GM12878 (cell line): ENCODE results near the gene DENND1B. TPM values are rescaled to one million over a fixed set of nuclear protein-coding genes. Genes with fewer than 3 reads are reported as not detected.

Source experiments
- ATAC-seq: fragments of 200-7000 bp; cut with Tn5 transposase; 3 replicates; pipeline ENCODE4 v1.9.1; 2020; ENCODE audit warnings: mild to moderate bottlenecking, moderate library complexity
- BruUV-seq: library from RNA; stranded (reverse); fragments of 400-500 nt; replicated peaks from 2 replicates; lab custom pipeline; 2021; lab: Mats Ljungman, UMichigan
- CTCF ChIA-PET: fragments of 300-600 bp; sonication (Branson Sonifier 250); formaldehyde crosslinking; extraction: SDS; loops from one replicate; lab custom pipeline; 2021; ENCODE audit warnings: inconsistent platforms; lab: Yijun Ruan, JAX
- POLR2A ChIA-PET: fragments of 350-600 bp; formaldehyde crosslinking; extraction: SDS; loops from one replicate; lab custom pipeline; 2021; ENCODE audit warnings: inconsistent platforms; lab: Charles Lee
- RAD21 ChIA-PET: fragments of 300-600 bp; sonication (Branson Sonifier 250); formaldehyde crosslinking; loops from one replicate; lab custom pipeline; 2023; ENCODE audit warnings: antibody characterized with exemption; ENCODE audit not compliant: unreplicated experiment; lab: Charles Lee
- SMC1A ChIA-PET: fragments of 300-600 bp; sonication (Branson Sonifier 250); formaldehyde crosslinking; loops from one replicate; lab custom pipeline; 2023; ENCODE audit not compliant: unreplicated experiment, uncharacterized antibody; lab: Charles Lee
- DNase-seq: peaks from one replicate; pipeline ENCODE4 v3.0.0-alpha.2; 2011; ENCODE audit warnings: low read depth, low spot score
- FAIRE-seq: peaks from 3 replicates; lab custom pipeline; 2011; peaks lifted over from hg19 to GRCh38; lab: Jason Lieb, UNC
- H2AFZ ChIP-seq: 2 replicates; pipeline ENCODE4 v1.6.0; 2011; ENCODE audit warnings: low read depth, low read length, control low read depth; ENCODE audit not compliant: control insufficient read depth
- H3K27ac ChIP-seq: 2 replicates; pipeline ENCODE4 v1.5.1; 2011; ENCODE audit warnings: control low read depth; ENCODE audit not compliant: control insufficient read depth, insufficient read depth
- H3K27me3 ChIP-seq, 2 experiments: replicated peaks in 1 of 2; 2 replicates each; pipeline versions ENCODE4 v1.6.0 to v1.6.1; 2011; ENCODE audit warnings: low read length in 1 of 2; ENCODE audit not compliant: control insufficient read depth in 2 of 2, insufficient read depth in 2 of 2
- H3K36me3 ChIP-seq, 2 experiments: 2 replicates each; pipeline ENCODE4 v1.5.1; 2011; ENCODE audit warnings: low read length in 1 of 2; ENCODE audit not compliant: control insufficient read depth in 2 of 2, insufficient read depth in 2 of 2
- H3K4me1 ChIP-seq: 2 replicates; pipeline ENCODE4 v1.6.1; 2011; ENCODE audit warnings: mild to moderate bottlenecking, low read length, moderate library complexity, mixed read lengths; ENCODE audit not compliant: control insufficient read depth, insufficient read depth
- H3K4me2 ChIP-seq: 2 replicates; pipeline ENCODE4 v1.6.0; 2011; ENCODE audit warnings: control low read depth; ENCODE audit not compliant: control insufficient read depth, insufficient read depth
- H3K4me3 ChIP-seq: fragments of 200-600 bp; sonication (generic); 2 replicates; pipeline ENCODE4 v1.5.1; 2016
- H3K79me2 ChIP-seq: 2 replicates; pipeline ENCODE4 v1.6.0; 2011; ENCODE audit warnings: low read length; ENCODE audit not compliant: control insufficient read depth, insufficient read depth
- H3K9ac ChIP-seq: 2 replicates; pipeline ENCODE4 v1.8.0; 2011; ENCODE audit warnings: low read length, control low read depth, mixed read lengths; ENCODE audit not compliant: control insufficient read depth, insufficient read depth
- H3K9me3 ChIP-seq: replicated peaks from 3 replicates; pipeline ENCODE4 v1.5.1; 2011; ENCODE audit warnings: mild to moderate bottlenecking, low read length; ENCODE audit not compliant: control insufficient read depth, insufficient read depth
- H4K20me1 ChIP-seq: 2 replicates; pipeline ENCODE4 v1.6.0; 2011; ENCODE audit not compliant: control insufficient read depth, insufficient read depth
- BMI1 ChIP-seq: fragments of 450-650 bp; IDR thresholded peaks from 2 replicates; pipeline ENCODE4 v1.6.1; 2016; ENCODE audit warnings: mild to moderate bottlenecking, moderate library complexity, borderline replicate concordance
- CHD2 ChIP-seq: IDR thresholded peaks from 2 replicates; pipeline ENCODE4 v1.6.1; 2011; ENCODE audit warnings: low read depth, low read length, improper control_type of control experiment, borderline replicate concordance
- DPF2 ChIP-seq: fragments of 450-650 bp; IDR thresholded peaks from 2 replicates; pipeline ENCODE4 v1.6.1; 2017; ENCODE audit warnings: mild to moderate bottlenecking
- GABPA ChIP-seq: IDR thresholded peaks from 2 replicates; pipeline ENCODE4 v1.6.1; 2014; ENCODE audit warnings: antibody characterized with exemption, low read depth, mild to moderate bottlenecking, inconsistent platforms
- GATAD2B ChIP-seq: fragments of 450-650 bp; conservative IDR thresholded peaks from 2 replicates; pipeline ENCODE4 v1.6.1; 2017; ENCODE audit warnings: low read depth, mild to moderate bottlenecking, moderate library complexity
- LARP7 ChIP-seq: fragments of 450-650 bp; IDR thresholded peaks from 2 replicates; pipeline ENCODE4 v1.6.1; 2017; ENCODE audit warnings: mild to moderate bottlenecking
- RUNX3 ChIP-seq: IDR thresholded peaks from 2 replicates; pipeline ENCODE4 v1.6.1; 2012; ENCODE audit warnings: low read length, inconsistent platforms
- WGBS: methylation state at CpG from one replicate; pipeline ENCODE4 v1.1.6; 2016; ENCODE audit warnings: low lambda C conversion rate; ENCODE audit not compliant: insufficient replicate concordance, insufficient coverage; ENCODE audit errors: missing lambda C conversion rate; 5-methylcytosine and 5-hydroxymethylcytosine counted together
- in situ Hi-C: fragments of 300-500 bp; cut with MboI; formaldehyde crosslinking; loops from 9 replicates; pipeline ENCODE4 v1.14.3; 2018; ENCODE audit warnings: mixed read lengths
- intact Hi-C: fragments of 100-400 bp; cut with micrococcal nuclease; formaldehyde crosslinking; loops from one replicate; pipeline ENCODE4 v1.14.2; 2022; ENCODE audit not compliant: unreplicated experiment
- polyA plus RNA-seq, 11 experiments: library from polyadenylated mRNA; depleted of rRNA in 4 of 11; unstranded in 6 of 11; stranded (reverse) in 5 of 11; fragments of >200 nt; fragmentation: Nextera tagmentation in 4 of 11; fragmentation: Illumina TruSeq in 1 of 11; extraction: Ambion mirVana in 4 of 11; extraction: Trizol in 1 of 11; gene quantifications; 1 replicate in 1 of 11; 2 replicates in 10 of 11; pipeline versions ENCODE4 v1.2.1 to v1.2.3, GENCODE V29; 2011 to 2016; ENCODE audit warnings: inconsistent platforms in 2 of 11, missing spikeins in 2 of 11, low read depth in 1 of 11
- total RNA-seq, 4 experiments: library from RNA; depleted of rRNA in 3 of 4; stranded (reverse); fragments of >200 nt in 3 of 4; fragmentation: Illumina TruSeq in 1 of 4; extraction: Trizol in 1 of 4; gene quantifications; 2 replicates each; pipeline versions ENCODE4 v1.2.1 to v1.2.3, GENCODE V29; 2013 to 2021
- TF ChIP-seq, protein P1 (sequence below): IDR thresholded peaks from 2 replicates; pipeline ENCODE4 v1.6.1; 2012; ENCODE audit warnings: low read depth, low read length, improper control_type of control experiment
- TF ChIP-seq, protein P2 (sequence below): IDR thresholded peaks from 2 replicates; pipeline ENCODE4 v1.6.1; 2011; ENCODE audit warnings: borderline replicate concordance, low read depth, mild to moderate bottlenecking, moderate library complexity, low read length; ENCODE audit not compliant: insufficient read depth, poor library complexity, severe bottlenecking
- TF ChIP-seq, protein P3 (sequence below): fragments of 450-650 bp; IDR thresholded peaks from 2 replicates; pipeline ENCODE4 v1.6.1; 2017; ENCODE audit warnings: mild to moderate bottlenecking
- TF ChIP-seq, protein P4 (sequence below): fragments of 450-650 bp; conservative IDR thresholded peaks from 2 replicates; pipeline ENCODE4 v1.6.1; 2017; ENCODE audit warnings: mild to moderate bottlenecking, moderate library complexity

Gene DENND1B
- total and polyA plus RNA-seq, 10 of the 15 experiments (the other 5 are each of a cell fraction or from before 2014, with no cell fraction given) = 1.7 to 10.7 (median 8.0) TPM

DNA sequence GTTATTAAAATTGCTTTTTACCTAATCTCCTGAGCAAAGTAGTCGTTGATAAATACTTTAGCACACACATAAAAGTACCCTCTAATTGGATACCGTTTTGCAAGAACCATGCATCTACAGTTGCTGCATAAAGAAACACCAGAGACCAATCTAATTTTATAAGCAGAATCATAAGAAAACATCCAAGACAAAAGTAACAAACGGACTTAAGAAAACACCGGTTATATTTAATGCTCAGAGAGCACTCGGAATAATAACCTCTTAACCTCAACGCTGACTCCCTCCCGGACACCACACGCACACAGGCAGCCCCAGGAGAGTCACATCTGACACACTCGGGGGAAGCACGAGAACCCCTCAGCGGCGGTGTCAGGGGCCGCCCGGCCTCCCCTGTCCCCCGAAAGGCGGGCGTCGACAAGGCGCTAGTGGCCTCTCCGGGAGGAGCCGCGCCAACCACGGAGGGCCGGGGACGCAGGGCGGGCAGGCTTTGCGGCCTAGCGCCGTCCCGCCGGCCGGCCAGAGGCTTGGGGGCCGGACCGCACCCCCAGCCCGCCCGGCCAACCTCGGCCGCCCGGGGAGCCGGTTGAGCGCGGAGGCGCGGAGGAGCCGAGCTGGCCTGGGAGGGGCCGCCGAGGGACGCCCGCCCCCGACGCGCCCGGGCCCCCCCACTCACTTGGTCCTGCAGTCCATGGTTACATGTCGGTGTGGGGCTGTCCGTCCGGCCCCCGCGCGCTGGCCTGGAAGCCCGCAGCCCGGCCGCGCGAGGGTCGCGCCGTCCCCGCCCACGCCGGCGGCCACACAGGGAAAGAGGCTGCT lies 606 bp downstream of the DENND1B start:
- peak overlapping the region; percentile 78 for H2AFZ ChIP-seq
- intact Hi-C loops = no loop called here
- H3K4me1 ChIP-seq = peaks cover 30% of the 10 kb centered on the region
- no peaks in the 10 kb centered on the region for H3K9me3 ChIP-seq
- CTCF ChIA-PET = no interaction called here
- in situ Hi-C loops = no loop called here
- DNase-seq = no peak
- peak; percentile 77; the same call in 1 of the 2 replicates for TF ChIP-seq DPF2
- TF ChIP-seq, protein P1, sequence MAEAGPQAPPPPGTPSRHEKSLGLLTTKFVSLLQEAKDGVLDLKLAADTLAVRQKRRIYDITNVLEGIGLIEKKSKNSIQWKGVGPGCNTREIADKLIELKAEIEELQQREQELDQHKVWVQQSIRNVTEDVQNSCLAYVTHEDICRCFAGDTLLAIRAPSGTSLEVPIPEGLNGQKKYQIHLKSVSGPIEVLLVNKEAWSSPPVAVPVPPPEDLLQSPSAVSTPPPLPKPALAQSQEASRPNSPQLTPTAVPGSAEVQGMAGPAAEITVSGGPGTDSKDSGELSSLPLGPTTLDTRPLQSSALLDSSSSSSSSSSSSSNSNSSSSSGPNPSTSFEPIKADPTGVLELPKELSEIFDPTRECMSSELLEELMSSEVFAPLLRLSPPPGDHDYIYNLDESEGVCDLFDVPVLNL = no peak
- no peak for TF ChIP-seq CHD2
- TF ChIP-seq, protein P2, sequence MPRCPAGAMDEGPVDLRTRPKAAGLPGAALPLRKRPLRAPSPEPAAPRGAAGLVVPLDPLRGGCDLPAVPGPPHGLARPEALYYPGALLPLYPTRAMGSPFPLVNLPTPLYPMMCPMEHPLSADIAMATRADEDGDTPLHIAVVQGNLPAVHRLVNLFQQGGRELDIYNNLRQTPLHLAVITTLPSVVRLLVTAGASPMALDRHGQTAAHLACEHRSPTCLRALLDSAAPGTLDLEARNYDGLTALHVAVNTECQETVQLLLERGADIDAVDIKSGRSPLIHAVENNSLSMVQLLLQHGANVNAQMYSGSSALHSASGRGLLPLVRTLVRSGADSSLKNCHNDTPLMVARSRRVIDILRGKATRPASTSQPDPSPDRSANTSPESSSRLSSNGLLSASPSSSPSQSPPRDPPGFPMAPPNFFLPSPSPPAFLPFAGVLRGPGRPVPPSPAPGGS = no peak
- TF ChIP-seq, protein P3, sequence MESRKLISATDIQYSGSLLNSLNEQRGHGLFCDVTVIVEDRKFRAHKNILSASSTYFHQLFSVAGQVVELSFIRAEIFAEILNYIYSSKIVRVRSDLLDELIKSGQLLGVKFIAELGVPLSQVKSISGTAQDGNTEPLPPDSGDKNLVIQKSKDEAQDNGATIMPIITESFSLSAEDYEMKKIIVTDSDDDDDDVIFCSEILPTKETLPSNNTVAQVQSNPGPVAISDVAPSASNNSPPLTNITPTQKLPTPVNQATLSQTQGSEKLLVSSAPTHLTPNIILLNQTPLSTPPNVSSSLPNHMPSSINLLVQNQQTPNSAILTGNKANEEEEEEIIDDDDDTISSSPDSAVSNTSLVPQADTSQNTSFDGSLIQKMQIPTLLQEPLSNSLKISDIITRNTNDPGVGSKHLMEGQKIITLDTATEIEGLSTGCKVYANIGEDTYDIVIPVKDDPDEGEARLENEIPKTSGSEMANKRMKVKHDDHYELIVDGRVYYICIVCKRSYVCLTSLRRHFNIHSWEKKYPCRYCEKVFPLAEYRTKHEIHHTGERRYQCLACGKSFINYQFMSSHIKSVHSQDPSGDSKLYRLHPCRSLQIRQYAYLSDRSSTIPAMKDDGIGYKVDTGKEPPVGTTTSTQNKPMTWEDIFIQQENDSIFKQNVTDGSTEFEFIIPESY = no peak
- peak; percentile 48; the same call in 1 of the 2 replicates for TF ChIP-seq LARP7
- 0 out of 2 replicates have a peak, but pooled peaks have one; percentile 20 for TF ChIP-seq RUNX3
- TF ChIP-seq BMI1 = peak; percentile 26; the same call in 1 of the 2 replicates
- peak; percentile 82; the same call in 1 of the 2 replicates for TF ChIP-seq GATAD2B
- no peak for TF ChIP-seq GABPA
- TF ChIP-seq, protein P4, sequence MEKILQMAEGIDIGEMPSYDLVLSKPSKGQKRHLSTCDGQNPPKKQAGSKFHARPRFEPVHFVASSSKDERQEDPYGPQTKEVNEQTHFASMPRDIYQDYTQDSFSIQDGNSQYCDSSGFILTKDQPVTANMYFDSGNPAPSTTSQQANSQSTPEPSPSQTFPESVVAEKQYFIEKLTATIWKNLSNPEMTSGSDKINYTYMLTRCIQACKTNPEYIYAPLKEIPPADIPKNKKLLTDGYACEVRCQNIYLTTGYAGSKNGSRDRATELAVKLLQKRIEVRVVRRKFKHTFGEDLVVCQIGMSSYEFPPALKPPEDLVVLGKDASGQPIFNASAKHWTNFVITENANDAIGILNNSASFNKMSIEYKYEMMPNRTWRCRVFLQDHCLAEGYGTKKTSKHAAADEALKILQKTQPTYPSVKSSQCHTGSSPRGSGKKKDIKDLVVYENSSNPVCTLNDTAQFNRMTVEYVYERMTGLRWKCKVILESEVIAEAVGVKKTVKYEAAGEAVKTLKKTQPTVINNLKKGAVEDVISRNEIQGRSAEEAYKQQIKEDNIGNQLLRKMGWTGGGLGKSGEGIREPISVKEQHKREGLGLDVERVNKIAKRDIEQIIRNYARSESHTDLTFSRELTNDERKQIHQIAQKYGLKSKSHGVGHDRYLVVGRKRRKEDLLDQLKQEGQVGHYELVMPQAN = 0 out of 2 replicates have a peak, but pooled peaks have one; percentile 46
- RAD21 ChIA-PET = interaction anchor here (0.6 to 1.4 kb wide), 2 partner anchors 81 to 130 kb away, joined by 3 read pairs; no protein-coding TSS in a partner anchor
- H3K9ac ChIP-seq = peak overlapping the region; percentile 69
- ATAC-seq = peak; percentile 49
- H3K79me2 ChIP-seq = no peaks in the 10 kb centered on the region; the same call in none of the 2 replicates
- peak overlapping the region; percentile 62 for H3K27ac ChIP-seq
- H4K20me1 ChIP-seq = no peaks in the 10 kb centered on the region
- FAIRE-seq = no peak
- WGBS = 2% methylated on average over 35 of the region's 71 CpGs
- SMC1A ChIA-PET = interaction anchor here (0.7 kb wide), 1 partner anchor 51 kb away, joined by 3 read pairs; no protein-coding TSS in a partner anchor
- POLR2A ChIA-PET = interaction anchor here (0.6 kb wide), 1 partner anchor 1225 kb away, joined by 6 read pairs; no protein-coding TSS in a partner anchor
- H3K27me3 ChIP-seq = no peaks in the 10 kb centered on the region; a peak in 1 of 4 replicates
- H3K4me2 ChIP-seq = peak overlapping the region; percentile 97
- H3K4me3 ChIP-seq = peak overlapping the region; percentile 77
- H3K36me3 ChIP-seq = no peaks in the 10 kb centered on the region
- no TSS peak for BruUV-seq
